Central memory CD4-positive, alpha-beta T cell (primary cell): Measurements from ENCODE around the gene NKAIN1.
"Not testable (repeated sequence)": the region's sequence is repeated elsewhere in the genome, so short reads cannot be mapped to it uniquely, and the experiment has no call there.

ENCODE experiments used
- DNase-seq: peaks from one replicate; pipeline ENCODE4 v3.0.0; 2022

Gene NKAIN1

DNA sequence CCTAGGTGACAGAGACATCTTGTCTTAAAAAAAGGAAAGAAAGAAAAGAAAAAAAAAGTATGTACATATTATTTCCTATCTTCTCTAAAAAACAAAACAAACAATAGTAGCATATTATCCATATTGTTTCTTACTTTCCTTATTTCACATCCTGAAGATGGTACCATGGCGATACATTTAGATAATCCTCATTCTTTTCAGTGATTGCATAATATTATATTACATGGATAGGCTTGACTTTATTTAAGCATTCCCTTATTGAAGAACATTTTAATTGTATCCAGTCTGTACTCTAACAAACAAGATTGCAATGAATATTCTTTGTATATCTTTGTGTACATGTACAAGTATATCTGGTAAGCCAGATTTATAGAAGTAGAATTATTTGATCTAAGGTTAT, 91.3 kb downstream of the NKAIN1 start:
- DNase-seq: no peak

DNA sequence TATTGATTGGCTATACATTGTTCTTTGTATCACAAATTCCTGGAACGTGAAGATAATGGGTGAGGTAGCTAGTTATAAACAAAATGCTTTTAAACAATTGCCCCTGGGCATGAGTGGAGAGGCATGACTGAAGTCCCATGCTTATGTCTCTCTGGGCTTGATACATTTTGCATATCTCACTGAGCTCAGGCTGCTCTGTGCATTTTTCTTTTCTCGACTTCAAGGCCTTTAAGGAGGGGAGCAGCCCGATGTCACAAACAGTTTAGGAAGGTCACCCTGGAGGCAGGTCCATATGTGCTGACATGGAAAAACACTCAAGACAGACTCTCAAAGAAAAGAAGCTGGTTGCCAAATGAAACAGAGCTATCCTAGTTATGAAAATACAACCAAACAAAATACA, 94.0 kb downstream of the NKAIN1 start:
- no peak for DNase-seq

DNA sequence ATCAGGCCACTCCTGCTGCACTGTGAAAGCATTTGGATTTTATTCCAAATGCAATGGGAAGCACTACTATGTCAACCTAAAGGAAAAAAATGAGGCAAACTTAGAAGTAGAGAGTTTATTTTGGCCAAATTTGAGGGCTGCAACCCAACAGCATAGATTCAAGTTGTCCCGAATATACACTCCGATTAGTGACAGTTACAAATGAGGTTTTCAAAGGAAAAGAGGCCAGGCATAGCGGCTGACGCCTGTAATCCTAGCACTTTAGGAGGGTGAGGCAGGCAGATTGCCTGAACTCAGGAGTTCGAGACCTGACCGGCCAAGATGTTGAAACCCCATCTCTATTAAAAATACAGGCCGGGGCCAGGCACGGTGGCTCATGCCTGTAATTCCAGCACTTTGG, 95.2 kb downstream of the NKAIN1 start:
- no peak for DNase-seq

DNA sequence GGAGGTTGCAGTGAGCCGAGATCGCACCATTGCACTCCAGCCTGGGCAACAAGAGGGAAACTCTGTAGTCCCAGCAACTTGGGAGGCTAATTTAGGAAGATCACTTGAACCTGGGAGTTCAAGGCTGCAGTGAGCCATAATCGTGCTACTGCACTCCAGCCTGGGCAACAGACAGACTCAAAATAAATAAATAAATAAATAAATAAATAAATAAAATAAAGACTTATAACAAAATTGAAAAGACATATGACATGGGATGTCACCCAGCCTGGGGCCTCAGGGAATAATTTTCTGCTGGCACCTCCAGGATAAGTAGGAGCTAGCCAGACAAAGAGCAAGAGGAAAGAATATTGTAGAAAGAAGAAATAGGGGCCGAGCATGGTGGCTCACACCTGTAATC, 96.2 kb downstream of the NKAIN1 start:
- no peak for DNase-seq

DNA sequence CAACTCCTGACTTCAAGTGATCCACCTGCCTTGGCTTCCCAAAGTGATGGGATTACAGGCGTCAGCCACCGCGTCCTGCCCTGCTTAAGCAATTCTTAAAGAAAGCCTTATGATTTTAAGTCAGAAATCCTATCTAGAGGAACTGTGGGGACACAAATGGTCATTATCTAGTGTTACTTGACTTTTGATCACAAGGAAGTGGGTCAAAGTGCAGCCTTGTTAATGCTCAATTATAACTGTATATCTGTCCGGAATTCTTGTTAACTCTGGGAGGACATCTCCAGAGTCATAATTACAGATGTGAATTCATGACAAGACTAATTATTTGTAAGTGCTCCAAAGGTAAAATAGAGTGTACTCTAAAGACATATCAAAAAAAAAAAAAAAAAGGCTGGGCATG, 97.3 kb downstream of the NKAIN1 start:
- no peak for DNase-seq

DNA sequence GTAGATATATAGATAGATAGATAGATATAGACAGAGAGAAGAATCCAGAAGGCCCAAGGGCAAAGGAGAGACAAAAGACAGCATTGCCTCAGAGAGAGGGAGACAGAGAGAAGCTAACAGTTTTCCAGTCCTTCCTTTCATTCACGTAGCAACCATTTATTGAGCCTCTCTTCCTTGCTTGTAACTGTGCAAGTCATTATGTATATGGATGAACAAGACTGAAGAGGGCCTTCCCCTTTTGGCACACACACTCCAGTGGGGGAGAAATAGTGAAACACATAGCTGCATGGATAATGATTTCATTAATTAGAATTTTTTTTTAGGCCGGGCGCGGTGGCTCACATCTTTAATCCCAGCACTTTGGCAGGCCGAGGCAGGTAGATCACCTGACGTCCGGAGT, 99.4 kb downstream of the NKAIN1 start:
- DNase-seq: no peak

DNA sequence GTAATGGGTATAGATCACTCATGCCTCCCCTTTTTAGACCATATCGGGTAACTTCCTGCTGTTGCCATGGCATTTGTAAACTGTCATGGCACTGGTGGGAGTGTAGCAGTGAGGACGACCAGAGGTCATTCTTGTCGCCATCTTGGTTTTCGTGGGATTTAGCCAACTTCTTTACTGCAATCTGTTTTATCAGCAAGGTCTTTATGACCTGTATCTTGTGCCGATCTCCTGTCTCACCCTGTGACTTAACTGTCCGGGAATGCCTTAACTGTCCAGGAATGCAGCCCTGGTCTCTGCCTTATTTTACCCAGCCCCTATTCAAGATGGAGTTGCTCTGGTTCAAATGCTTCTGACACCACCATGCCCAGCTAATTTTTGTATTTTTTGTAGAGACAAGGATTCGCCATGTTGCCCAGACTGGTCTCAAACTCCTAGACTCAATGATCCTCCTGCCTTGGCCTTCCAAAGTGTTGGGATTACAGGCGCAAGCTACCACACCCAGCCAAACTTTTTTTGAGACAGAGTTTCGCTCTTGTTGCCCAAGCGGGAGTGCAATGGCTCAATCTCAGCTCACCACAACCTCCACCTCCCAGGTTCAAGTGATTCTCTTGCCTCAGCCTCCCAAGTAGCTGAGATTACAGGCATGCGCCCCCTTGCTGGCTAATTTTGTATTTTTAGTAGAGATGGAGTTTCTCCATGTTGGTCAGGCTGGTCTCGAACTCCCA, 100.7 kb downstream of the NKAIN1 start:
- not testable (repeated sequence) for DNase-seq

DNA sequence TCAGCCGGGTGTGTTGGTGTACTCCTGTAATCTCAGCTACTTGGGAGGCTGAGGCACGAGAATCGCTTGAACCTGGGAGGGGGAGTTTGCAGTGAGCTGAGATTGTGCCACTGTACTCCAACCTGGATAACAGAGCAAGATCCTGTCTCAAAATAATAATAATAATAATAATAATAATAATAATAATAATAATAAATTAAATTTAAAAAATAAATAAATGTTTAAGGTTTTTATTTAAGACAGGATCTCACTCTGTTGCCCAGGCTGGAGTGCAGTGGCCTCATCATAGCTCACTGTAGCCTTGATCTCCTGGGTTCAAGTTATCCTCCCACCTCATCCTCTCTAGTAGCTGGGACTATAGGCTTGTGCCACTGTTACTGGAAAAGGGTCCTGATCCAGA, 101.8 kb downstream of the NKAIN1 start:
- not testable (repeated sequence) for DNase-seq

DNA sequence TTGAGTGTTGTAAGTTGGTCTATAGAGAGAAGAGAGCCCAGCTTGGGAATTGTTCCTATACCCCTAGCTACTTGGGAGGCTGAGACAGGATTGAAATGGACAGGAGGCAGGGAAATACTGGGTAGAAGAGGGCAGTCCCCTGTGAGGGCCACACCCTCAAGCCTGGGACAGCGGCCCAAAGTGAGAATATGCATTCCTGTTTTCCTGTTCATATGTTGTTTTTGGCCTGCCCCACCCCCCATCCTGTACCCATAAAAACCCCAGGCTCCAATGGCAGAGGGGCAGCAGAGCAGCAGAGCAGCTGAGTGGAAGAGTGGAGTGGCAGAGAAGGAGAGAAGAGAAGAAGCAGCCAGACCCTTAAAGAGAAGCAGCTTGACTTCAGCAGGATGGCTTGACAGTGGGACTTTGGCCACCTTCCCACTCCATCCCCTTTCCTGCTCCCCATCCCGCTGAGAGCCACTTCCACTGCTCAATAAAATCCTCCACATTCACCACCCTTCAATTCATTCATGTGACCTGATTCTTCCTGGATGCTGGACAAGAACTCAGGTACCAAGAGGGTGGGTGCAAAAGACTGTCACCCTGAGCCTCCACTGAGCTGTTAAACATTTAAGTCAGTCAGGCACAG, 103.6 kb downstream of the NKAIN1 start:
- DNase-seq: no peak

DNA sequence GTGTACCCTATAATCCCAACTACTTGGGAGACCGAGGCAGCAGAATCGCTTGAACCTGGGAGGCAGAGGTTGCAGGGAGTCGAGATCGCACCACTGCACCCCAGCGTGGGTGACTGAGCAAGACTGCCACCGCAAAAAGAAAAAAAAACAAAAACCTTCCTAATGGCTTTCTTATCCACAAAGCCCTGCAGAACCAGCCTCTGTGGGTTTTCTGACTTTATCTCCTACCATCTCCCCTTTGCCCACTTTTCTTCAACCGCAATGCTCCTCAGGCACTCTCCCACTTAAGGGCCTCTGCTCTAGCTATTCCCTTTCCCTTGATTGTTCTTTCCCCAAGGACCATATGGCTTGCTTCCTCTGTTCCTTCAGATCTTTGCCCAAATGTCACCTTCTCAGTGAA, 106.3 kb downstream of the NKAIN1 start:
- no peak for DNase-seq
